NCI-H2227 treated with DMSO at 0.1 percent for 48 hours (cell line): ENCODE data around the gene STXBP4.

Source experiments
- DNase-seq: peaks from one replicate; lab custom pipeline; 2025; lab: John Stamatoyannopoulos, UW

Gene STXBP4

DNA sequence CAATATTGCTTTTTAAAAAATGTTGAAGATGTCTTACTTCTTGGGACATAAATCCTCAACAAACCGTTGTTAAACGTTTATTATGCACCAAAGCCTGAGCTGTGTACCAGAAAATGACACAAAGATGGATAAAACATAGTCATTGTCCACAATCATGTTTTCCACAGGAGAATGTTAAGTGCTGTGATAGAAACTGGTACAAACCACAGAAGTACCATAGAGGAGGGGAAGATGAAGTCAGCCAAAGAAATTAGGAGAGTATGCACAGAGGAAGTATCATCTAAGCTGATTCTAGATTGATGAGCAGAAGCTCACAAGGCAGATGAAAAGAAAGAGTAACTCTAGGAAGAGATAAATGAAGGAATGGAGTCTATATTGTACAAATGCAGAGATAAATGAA is 153.5 kb downstream of the STXBP4 start:
- DNase-seq, result no peak

DNA sequence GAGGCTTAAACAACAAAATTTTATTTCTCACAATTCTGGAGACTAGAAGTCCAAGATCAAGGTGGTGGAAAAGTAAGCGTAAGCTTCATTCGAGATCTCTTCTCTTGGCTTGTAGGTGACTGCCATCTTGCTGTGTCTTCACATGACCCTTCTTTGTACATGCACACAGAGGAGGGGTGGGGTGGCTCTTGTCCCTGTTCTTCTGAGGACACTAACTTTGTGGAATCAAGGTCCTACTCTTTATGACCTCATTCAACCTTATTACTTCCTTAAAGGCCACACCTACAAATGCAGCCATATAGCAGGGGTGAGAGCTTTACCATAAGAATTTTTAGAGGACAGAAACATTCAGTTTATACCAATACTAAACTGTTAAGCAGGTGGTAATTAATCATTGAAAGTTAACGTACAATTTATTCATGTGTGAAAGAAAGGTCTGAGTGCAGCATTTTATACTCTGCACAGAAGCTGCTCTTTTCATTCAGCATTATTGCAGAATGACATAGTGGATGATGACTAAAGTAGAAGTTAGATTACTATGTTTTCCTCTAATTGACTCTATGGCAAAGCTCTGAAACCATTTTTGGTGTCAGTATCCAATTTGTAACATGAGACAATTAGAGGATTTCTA is 156.3 kb downstream of the STXBP4 start:
- no peak for DNase-seq

DNA sequence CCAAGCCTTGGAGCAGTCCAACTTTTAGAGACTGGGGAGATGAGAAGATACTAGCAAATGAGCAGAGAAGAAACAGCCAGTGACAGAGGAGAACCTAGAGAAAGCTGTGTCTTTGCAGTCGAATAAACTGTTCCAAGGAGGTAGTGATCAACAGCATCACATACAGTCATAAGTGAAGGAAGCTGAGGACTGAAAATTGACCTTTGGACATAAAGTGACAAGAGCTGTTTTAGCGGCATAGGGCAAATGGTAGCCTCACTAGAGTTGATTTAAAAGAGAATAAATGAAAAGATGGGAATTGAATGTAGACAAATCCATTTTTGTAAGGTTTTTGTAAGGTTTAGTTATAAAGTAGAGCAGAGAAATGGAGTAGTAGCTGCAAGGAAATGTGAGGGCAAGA is 165.0 kb downstream of the STXBP4 start:
- no peak for DNase-seq

DNA sequence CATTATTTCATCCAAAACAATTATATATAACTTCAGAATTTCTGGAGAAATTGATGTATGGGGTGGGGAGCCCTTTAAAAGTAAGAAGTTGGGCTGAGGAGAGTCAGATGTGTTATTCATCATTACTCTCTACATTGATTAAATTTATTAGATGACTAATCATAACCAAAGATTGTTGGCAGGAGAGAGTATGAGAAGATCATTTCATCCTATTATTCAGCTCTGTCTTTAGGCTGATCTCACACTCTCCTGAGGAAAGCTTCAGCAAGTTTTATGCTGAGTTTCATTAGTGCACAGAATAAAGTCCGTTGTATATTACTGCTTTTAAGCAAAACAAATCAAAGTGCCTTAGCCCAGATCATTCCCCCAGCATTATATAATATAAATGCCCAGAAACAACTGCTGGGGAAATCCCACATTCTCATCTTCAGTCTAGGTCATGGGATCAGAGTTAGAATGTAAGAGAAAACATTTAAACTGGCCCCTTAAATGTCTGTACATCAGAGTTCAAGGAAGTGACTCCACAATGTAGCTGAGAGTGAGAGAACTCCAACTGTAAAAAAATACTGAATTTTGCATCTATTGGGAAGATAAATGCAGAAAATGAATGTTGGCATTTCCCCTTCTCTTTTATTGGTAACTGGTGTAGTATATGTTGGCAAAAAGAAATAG is 166.1 kb downstream of the STXBP4 start:
- no peak for DNase-seq

DNA sequence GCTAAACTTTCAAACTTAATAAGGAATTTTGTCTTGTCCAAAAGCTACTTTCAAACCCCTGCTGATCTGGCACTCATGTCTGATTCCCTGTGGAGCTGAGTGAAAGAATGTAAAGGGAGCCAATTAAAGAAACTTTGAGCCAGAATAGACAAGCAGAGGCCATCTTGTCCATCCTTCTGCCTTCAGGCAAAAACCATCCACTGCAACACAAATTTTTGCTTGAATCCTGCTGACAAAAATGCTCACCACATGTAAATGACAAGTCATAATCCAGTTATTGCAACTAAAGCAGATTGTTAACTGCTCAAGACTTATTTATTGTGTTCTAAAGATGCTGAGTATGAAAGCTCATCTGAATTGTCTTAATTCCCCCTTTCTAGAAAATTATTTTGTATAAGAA is 172.2 kb downstream of the STXBP4 start:
- no peak for DNase-seq

DNA sequence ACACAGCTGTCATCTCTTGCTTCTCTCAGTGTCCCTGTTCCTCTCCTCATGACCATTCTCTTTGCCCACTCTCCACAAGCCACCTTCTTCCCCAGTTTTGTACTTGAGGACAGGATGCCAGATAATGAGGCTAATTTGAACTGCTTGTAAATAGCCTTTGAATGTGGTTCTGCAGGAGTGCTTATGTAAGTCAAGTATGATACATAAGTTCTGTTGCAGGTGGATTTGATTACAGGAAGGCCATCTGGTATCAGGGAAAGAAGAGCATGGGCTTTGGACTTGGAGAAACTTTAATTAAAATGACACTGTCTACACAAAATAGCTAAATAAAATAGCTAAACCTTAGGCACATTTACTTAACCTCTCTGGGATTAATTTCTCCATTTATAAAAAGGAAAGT is 176.0 kb downstream of the STXBP4 start:
- DNase-seq, result no peak

DNA sequence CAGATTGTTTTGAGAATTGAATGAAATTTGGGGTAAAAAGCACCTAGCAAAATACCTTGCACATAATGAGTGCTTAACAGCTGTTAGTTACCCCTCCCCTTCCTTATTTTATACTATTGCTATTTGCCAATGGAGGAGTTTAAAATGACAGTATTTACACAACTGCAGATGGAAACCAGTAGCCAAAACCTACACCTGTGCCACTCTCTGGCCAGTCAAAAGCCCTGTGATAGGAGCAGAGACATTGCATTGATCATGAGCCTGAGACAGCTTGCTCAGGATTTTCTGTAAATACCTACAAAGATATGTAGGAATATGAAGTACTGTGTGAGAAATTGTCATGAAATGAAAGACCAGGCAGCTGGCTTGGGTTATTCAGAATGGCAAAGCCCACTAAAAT is 180.9 kb downstream of the STXBP4 start:
- DNase-seq, result no peak

DNA sequence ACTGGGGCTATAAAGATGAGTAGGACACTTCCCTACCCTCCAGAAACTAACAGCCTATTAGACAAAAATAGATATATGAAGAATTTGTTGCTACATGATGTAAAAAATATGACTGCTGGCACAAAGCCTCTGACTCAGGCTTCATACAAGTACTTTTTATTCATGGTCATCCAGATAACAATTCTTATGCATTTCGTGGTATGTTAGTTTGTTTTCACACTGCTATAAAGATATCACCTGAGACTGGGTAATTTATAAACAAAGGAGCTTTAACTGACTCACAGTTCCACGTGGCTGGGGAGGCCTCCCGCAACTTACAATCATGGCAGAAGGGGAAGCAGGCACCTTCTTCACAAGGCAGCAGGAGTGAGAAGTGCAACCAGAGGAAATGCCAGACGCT is 183.7 kb downstream of the STXBP4 start:
- DNase-seq, result no peak

DNA sequence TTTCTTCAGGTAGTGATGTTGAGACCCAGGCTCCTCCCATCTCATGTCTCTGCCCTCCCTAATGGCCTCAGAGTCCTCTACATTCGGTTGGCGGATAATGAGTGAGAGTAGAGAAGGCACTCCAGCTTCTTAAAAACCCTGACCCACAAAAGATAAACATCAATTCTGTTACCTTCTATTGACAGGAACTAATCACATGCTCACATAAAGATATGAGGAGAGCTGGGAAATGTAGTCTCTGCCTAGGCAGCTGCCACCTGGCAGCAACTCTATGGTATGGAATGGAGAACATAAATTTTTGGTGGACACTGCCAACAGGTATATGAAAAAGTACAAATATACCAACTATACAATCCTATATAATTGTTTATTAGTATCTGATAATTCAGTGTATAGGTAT is 185.5 kb downstream of the STXBP4 start:
- DNase-seq, result no peak

DNA sequence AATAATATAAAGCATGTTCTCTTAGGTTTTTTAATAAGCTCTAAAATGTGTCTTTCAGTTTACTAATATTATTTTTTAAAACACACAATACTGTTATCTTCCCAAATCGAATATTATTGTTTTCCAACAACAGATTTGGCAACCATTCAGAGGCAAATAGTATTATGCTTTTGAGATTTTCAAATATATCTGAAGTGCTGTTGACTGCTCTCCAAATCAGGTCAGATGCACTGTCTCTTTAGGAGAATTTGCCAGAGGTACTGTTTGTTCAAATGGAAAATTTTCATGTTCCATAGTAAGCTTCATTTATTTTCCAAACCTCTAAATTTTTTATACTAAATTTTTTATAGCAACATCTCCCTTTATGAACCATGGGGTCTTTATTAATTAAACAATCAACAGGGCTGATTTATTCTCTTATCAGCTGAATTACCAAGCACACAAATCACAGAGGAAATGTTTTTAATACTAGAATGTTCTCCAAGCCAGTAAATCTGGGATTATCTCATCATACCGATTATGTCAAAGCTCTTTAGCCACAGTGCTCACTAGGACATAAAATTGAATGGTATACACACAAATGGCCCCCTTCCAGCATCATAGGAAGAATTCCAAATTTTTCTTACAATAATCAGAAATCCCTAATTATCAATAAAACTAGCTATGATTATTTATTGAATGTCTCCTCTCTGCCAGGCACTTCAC is 187.4 kb downstream of the STXBP4 start:
- DNase-seq, result no peak

DNA sequence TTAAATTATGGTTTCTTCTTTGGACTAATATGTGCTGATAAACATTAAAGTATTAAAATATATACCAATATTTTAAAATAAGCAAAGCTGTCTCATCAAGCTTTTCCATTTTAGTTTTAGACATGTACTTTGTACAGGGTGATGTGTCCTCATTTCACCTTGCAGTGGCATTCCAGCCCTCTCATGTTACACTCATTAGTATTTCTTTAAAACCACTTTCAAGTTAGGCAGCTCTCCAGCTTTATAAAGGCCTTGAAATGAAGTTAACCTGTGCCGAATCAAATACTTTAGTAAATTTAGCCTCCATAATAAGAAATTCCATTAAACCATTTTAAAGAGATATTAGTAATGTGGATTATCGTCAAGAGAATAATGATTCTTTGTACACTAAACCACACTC is 188.6 kb downstream of the STXBP4 start:
- DNase-seq, result no peak

DNA sequence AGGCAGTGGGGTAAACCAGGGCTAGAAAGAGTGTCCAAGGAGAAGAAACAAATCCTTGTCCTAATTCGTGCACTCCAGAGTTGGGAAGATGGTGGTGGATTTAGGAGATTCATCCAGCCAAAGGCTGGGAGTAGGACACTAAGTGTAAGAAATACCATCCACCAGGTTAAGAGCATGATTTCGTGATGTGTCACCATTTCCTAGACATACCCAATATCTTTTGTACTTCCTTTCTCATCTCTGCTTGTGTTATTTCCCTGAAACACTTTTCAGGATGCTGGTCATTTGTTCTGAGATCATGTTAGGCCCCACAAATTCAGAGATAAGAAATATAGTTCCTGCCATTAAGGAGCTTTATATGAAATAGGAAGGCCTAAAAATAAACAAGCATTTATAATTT is 189.9 kb downstream of the STXBP4 start:
- no peak for DNase-seq

DNA sequence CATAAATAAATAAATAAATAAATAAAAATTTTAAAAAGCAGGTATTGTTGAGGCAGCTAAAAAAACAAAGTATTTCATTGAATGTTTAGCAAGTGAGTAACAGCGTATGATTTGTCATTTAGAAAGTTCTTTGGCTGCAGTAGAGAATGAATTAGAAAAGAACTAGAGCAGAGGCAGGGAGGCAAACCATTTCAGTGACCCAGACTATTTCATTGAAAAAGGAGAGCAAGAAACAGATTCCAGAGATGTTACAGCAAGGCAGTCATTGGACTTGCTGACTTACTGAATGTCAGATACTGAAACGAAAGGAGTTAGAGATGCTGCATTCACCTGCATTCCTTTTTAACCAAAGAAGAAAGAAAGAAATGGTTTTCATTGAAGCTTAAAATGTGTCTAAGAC is 190.7 kb downstream of the STXBP4 start:
- no peak for DNase-seq

DNA sequence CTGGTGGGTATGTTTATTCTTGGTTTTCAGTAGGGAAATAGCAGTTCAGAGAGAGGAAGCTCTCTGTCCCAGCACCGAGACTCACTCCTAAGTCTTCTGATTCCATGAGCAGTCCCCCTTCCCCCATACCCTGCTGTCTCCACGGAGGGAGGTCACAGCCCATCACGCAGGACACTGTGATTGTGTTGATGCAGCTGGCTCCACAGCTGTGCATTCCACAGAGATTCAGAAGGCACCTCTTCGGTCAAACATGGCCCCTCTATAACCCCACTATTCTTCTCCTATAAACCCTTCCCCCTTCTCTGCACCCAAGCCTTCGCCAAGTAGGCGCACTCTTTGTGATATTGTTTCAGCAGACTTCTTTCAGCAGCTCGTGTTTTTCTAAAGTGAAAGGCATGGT is 191.9 kb downstream of the STXBP4 start:
- no peak for DNase-seq

DNA sequence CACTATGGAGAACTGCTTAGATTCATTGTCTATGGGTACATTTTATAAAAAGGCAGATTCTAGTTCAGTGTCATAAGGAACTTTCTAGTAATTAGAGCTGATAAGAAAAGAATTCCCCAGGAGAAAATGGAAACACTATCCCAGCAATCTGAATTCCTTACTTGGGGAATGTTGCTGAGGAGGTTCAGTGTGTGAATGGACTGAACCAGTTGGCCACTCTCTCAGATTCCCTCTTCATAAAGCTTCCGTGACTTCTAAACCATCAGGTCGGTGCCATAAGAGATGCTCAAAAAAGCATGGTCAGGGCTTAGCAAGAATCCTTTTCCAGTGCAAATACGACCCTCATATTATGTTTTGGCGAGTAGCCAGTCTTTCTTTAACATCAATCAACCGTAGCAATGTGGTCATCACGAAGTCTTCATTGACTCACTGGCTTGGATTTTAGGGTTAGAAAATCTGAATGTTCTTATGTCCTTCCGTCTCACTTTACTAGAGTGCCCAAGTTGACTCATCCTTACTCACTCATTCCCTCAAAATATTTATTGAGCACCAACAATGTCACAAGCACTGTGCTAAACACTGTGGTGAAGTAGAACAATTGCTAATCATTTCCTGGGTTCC is 193.5 kb downstream of the STXBP4 start:
- no peak for DNase-seq

DNA sequence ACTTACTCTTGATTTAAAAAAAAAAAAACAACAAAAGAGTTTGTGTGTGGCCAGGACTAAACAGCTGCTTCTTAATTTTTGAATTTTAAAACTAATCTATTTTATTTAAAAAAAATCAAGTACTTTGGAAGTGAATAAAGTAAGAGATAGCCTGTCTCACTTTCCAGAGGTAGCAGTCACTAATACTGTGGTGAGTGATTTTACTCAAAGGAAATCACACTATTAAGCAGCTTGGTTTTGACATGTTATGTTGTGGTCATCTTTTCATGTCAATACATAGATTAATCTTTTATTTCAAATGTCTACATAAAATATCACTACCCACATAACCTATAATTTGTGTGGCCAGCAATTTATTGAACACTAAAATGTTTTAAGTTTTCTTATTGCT is 194.0 kb downstream of the STXBP4 start:
- DNase-seq, result no peak

DNA sequence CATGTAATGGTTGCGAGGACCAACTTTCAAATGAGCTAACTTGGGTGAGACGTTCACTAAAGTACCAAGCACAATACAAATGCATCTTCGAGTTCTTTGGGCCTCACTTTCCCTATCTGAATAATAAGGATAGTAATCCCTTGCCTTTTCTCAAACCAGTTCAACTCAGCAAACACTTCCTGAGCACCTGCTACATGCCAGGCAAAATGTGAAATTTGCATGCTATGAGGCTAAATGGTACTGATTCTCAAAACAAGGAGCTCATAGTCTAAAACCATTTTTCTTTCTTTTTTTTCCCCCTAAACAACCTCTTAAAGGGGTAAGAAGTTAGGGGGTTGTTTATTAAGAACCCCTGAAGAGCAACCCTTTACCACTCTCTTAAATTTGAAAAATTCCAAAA is 194.8 kb downstream of the STXBP4 start:
- DNase-seq, result no peak

DNA sequence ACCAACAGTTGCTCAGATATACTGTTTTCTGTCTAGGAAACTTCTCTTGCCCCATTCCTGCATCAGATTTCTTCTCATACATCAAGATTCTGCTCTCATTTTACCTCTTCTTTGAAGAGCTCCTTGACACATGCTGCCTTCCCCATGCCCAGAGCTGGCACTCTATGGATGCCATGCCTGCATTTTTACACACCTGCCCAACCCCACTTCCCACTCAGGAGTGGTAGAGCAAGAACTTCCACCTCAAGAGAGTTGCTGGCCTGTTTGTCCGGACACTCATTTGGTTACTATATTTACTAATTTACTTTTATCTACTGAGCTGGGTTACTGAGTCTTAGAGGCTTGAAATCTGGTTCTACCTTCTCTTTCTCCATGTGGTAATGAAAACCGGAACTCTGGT is 197.9 kb downstream of the STXBP4 start:
- no peak for DNase-seq

DNA sequence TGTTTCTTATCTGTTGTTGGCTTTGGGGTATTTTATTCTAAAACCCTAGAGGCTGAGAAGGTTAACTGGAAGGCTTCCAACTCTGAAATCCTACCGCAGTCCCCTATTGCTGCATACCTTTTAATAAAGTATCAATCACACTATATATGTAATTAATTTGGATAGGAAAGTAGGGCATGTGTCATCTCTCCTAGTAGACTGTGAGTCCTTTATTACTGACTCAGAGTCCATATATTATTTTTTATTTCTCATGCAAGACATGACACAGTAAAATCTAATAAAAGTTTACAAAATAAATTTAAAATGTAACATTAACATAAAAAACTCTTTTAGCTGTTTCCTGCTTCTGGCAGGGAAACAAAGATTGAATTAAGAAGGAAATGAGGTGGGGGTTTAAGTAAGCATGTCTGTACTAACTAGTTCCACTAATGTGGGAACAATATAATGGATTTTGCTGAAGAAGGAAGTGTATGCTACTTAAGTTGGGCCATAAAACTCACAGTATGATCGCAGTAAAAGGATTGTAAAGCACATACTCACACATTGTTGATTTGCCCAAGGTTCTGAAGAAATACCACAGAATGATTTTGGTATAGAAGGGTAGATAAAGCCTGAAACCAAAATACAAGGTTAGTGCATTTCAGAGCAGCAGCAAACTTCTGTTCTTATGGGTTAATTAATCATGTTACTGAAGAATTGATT is 198.6 kb downstream of the STXBP4 start:
- DNase-seq, result no peak

DNA sequence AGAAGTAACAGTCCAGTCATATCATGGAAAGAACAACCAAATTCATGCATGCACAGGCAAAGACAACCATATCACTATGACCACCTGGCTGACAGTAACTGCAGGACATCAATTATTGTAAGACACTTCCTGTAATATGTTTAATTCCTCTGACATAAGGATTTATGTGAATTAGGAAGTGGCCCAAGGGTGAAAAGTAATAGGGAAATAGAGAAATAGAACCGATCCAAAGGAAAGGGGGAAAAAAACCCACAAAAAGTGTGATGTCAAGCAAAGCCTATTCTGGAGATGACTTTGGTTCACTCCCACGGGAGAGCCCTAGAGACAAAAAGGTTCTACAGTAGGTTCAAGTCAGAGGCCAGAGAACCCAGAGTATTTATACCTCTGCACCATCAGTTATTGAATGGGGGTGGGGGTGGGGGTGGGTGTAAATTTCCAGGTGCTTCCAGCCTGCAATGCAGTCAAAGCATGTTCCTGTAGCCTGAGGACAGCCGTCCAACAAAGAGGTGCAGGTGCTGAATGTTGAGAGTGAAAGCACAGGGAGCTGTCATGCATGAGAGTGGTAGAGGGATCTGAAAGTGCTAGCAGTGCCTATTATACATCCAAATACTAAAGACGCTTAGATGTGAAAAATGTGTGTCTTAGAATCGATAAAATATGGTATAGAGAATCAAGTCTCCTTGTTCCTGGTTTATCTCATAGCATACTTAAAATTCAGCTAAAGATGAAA is 200.6 kb downstream of the STXBP4 start:
- DNase-seq, result no peak

DNA sequence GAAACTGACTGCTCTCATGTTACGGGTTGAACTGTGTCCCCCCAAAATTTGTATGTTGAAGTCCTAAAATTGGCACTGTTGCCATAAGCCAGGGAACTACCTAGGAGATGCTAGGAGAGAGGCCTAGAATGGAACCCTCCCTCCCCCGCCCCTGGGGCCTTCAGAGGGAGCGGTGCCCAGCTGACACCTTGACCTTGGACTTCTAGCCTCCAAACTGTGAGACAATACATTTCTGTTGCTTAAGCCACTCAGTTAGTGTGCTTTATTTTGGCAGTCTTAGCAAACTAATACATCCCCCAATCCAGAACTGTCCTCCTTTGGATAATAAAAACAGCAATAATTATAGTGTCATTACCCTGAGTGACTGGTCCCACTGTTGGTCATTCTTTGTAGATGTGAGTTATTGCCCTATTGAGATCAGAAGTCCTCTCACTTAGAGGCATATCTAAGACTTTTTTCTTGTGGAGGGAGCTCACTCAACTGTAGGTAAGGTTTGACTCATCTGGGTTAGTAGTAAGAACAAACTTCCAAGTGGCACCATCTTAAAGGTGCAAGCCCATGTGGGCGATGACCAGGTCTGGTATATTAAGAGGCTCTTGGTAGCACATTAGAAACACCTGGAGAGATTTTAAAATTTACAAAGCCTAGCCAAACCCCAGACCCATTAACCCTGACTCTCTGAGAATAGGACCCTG is 203.2 kb downstream of the STXBP4 start:
- no peak for DNase-seq
